H9 (cell line): Measurements from ENCODE around the gene FATE1. TPM values are rescaled to one million over a fixed set of nuclear protein-coding genes. Genes with fewer than 3 reads are reported as not detected.

Experiments
- DNase-seq: peaks from one replicate; pipeline ENCODE4 v3.0.0-alpha.2; 2017
- H2AFZ ChIP-seq: one replicate; pipeline ENCODE4 v1.6.1; 2013; ENCODE audit warnings: mild to moderate bottlenecking, low read length, control low read depth, moderate library complexity
- H2AK5ac ChIP-seq: 2 replicates; pipeline ENCODE4 v1.6.1; 2013; ENCODE audit warnings: low read length, control low read depth, mixed read lengths; ENCODE audit not compliant: insufficient read length
- H2BK120ac ChIP-seq: one replicate; pipeline ENCODE4 v1.6.1; 2013; ENCODE audit warnings: low read depth, mild to moderate bottlenecking, low read length, control low read depth, inconsistent platforms; ENCODE audit not compliant: poor library complexity, severe bottlenecking
- H2BK12ac ChIP-seq: 2 replicates; pipeline ENCODE4 v1.6.1; 2013; ENCODE audit warnings: low read length, control low read depth, mixed read lengths, low read depth; ENCODE audit not compliant: insufficient read length
- H2BK15ac ChIP-seq: 2 replicates; pipeline ENCODE4 v1.6.1; 2013; ENCODE audit warnings: low read depth, low read length, control low read depth
- H2BK20ac ChIP-seq: one replicate; pipeline ENCODE4 v1.6.1; 2013; ENCODE audit warnings: low read depth, mild to moderate bottlenecking, low read length, control low read depth, inconsistent platforms; ENCODE audit not compliant: poor library complexity, severe bottlenecking
- H2BK5ac ChIP-seq: 2 replicates; pipeline ENCODE4 v1.6.1; 2013; ENCODE audit warnings: low read length, control low read depth, mixed read lengths; ENCODE audit not compliant: insufficient read length
- H3K14ac ChIP-seq: 2 replicates; pipeline ENCODE4 v1.6.1; 2013; ENCODE audit warnings: low read length, control low read depth; ENCODE audit not compliant: insufficient read depth
- H3K18ac ChIP-seq: 2 replicates; pipeline ENCODE4 v1.6.1; 2013; ENCODE audit warnings: low read depth, mild to moderate bottlenecking, mixed read lengths, low read length, control low read depth; ENCODE audit not compliant: insufficient read length
- H3K23ac ChIP-seq: 2 replicates; pipeline ENCODE4 v1.6.1; 2013; ENCODE audit warnings: low read length, control low read depth, mixed read lengths, low read depth; ENCODE audit not compliant: insufficient read length
- H3K23me2 ChIP-seq: 2 replicates; pipeline ENCODE4 v1.6.1; 2013; ENCODE audit warnings: low read depth, mild to moderate bottlenecking, mixed read lengths, low read length, control low read depth; ENCODE audit not compliant: insufficient read length, poor library complexity, severe bottlenecking
- H3K27ac ChIP-seq: 2 replicates; pipeline ENCODE4 v1.5.1; 2013; ENCODE audit warnings: low read length, control low read depth, mixed read lengths, low read depth; ENCODE audit not compliant: insufficient read length
- H3K27me3 ChIP-seq: 2 replicates; pipeline ENCODE4 v1.6.1; 2013; ENCODE audit warnings: low read length, control low read depth, inconsistent platforms; ENCODE audit not compliant: insufficient read depth
- H3K4ac ChIP-seq: 2 replicates; pipeline ENCODE4 v1.6.1; 2013; ENCODE audit warnings: low read depth, mild to moderate bottlenecking, control low read depth, inconsistent platforms, low read length, moderate library complexity
- H3K4me1 ChIP-seq: 2 replicates; pipeline ENCODE4 v1.6.1; 2013; ENCODE audit warnings: low read length, control low read depth, inconsistent platforms; ENCODE audit not compliant: insufficient read depth
- H3K4me2 ChIP-seq: 2 replicates; pipeline ENCODE4 v1.6.1; 2013; ENCODE audit warnings: low read length, control low read depth, mixed read lengths; ENCODE audit not compliant: insufficient read length, insufficient read depth
- H3K56ac ChIP-seq: 2 replicates; pipeline ENCODE4 v1.6.1; 2013; ENCODE audit warnings: low read depth, mild to moderate bottlenecking, mixed read lengths, low read length, control low read depth; ENCODE audit not compliant: insufficient read length
- H3K79me1 ChIP-seq: 2 replicates; pipeline ENCODE4 v1.6.1; 2013; ENCODE audit warnings: low read depth, mild to moderate bottlenecking, moderate library complexity, low read length, control low read depth, inconsistent platforms; ENCODE audit not compliant: insufficient read depth, poor library complexity, severe bottlenecking
- H3K79me2 ChIP-seq: 2 replicates; pipeline ENCODE4 v1.6.1; 2013; ENCODE audit warnings: low read length, control low read depth, inconsistent platforms; ENCODE audit not compliant: insufficient read depth
- H3K9ac ChIP-seq: 2 replicates; pipeline ENCODE4 v1.6.1; 2013; ENCODE audit warnings: low read length, control low read depth, mixed read lengths; ENCODE audit not compliant: insufficient read length; ENCODE audit errors: extremely low read depth
- H3K9me3 ChIP-seq: one replicate; pipeline ENCODE4 v1.6.1; 2013; ENCODE audit warnings: low read depth, low read length, inconsistent platforms; ENCODE audit not compliant: control insufficient read depth
- H3T11ph ChIP-seq: one replicate; pipeline ENCODE4 v1.6.1; 2013; ENCODE audit warnings: mild to moderate bottlenecking, low read length, control low read depth, inconsistent platforms
- H4K20me1 ChIP-seq: one replicate; pipeline ENCODE4 v1.6.1; 2013; ENCODE audit not compliant: control insufficient read depth, insufficient read length, insufficient read depth
- H4K5ac ChIP-seq: 2 replicates; pipeline ENCODE4 v1.6.1; 2013; ENCODE audit warnings: low read depth, mild to moderate bottlenecking, mixed read lengths, low read length, control low read depth; ENCODE audit not compliant: insufficient read length
- H4K8ac ChIP-seq: replicated peaks from 2 replicates; pipeline ENCODE4 v1.6.1; 2013; ENCODE audit warnings: low read length, control low read depth, mixed read lengths, low read depth; ENCODE audit not compliant: insufficient read length
- H4K91ac ChIP-seq: 2 replicates; pipeline ENCODE4 v1.6.1; 2013; ENCODE audit warnings: low read depth, mild to moderate bottlenecking, moderate library complexity, mixed read lengths, low read length, control low read depth; ENCODE audit not compliant: insufficient read length
- H3K27ac Mint-ChIP-seq, 3 experiments: 2 replicates in 2 of 3; 3 replicates in 1 of 3; pipeline ENCODE4 v1.8.0; 2020 to 2021; ENCODE audit warnings: mixed read lengths in 3 of 3, mild to moderate bottlenecking in 1 of 3, moderate library complexity in 1 of 3
- H3K27me3 Mint-ChIP-seq: 2 replicates; pipeline ENCODE4 v1.8.0; 2021; ENCODE audit warnings: low read depth, mild to moderate bottlenecking, moderate library complexity, mixed read lengths
- H3K36me3 Mint-ChIP-seq, 3 experiments: 2 replicates in 2 of 3; 3 replicates in 1 of 3; pipeline ENCODE4 v1.8.0; 2020 to 2021; ENCODE audit warnings: low read depth in 3 of 3, mixed read lengths in 3 of 3; ENCODE audit not compliant: insufficient read depth in 1 of 3
- H3K4me1 Mint-ChIP-seq, 2 experiments: 2 replicates each; pipeline ENCODE4 v1.8.0; 2020; ENCODE audit warnings: mixed read lengths in 2 of 2
- H3K4me3 Mint-ChIP-seq, 2 experiments: 2 replicates in 1 of 2; 3 replicates in 1 of 2; pipeline ENCODE4 v1.8.0; 2020 to 2021; ENCODE audit warnings: mild to moderate bottlenecking in 2 of 2, mixed read lengths in 2 of 2, moderate library complexity in 1 of 2
- H3K9me3 Mint-ChIP-seq, 2 experiments: 2 replicates in 1 of 2; 3 replicates in 1 of 2; pipeline ENCODE4 v1.8.0; 2020; ENCODE audit warnings: mild to moderate bottlenecking in 2 of 2, mixed read lengths in 2 of 2, moderate library complexity in 1 of 2
- CTCF ChIP-seq: fragments of 200-600 bp; sonication (generic); conservative IDR thresholded peaks from 3 replicates; pipeline ENCODE4 v1.8.0; 2021; ENCODE audit warnings: antibody characterized with exemption, mild to moderate bottlenecking
- WGBS: extraction: QIAGEN DNeasy Blood & Tissue Kit; methylation state at CpG from one replicate; pipeline ENCODE4 v1.1.7; 2013; ENCODE audit warnings: missing lambda C conversion rate, low lambda C conversion rate, mixed read lengths; ENCODE audit not compliant: insufficient read length; ENCODE audit errors: extremely low coverage; 5-methylcytosine and 5-hydroxymethylcytosine counted together
- total RNA-seq: library from RNA; stranded (reverse); gene quantifications from 2 replicates; pipeline ENCODE4 v1.2.1, GENCODE V29; 2021

FATE1 gene
- total RNA-seq, 1 experiment from 2014 or later = not detected

- Histone ChIP-seq H2BK5ac (no peak overlapping the region), H2AFZ (no peak overlapping the region), H3K9ac (no peak overlapping the region), H3K18ac (no peak overlapping the region), H3K79me1 (no peaks in the 10 kb centered on the region), H3K4ac (no peak overlapping the region), H2BK20ac (no peak overlapping the region), H3K14ac (no peak overlapping the region), H3K27ac (no peak overlapping the region), H3K23me2 (no peaks in the 10 kb centered on the region), H4K5ac (no peak overlapping the region), H4K8ac (no peak overlapping the region), H3K4me2 (no peak overlapping the region), H3K27me3 (no peaks in the 10 kb centered on the region), H4K20me1 (no peaks in the 10 kb centered on the region), H2BK120ac (no peak overlapping the region), H3K56ac (no peak overlapping the region), H3T11ph (no peak overlapping the region), H4K91ac (no peak overlapping the region), H3K23ac (no peak overlapping the region), H3K9me3 (peaks cover 58% of the 10 kb centered on the region), H2AK5ac (no peak overlapping the region), H3K4me1 (no peaks in the 10 kb centered on the region; the same call in 1 of the 2 replicates), H2BK12ac (no peak overlapping the region), H3K79me2 (no peaks in the 10 kb centered on the region), H2BK15ac (no peak overlapping the region)
- H3K4me1 Mint-ChIP-seq = 0 out of 4 replicates have a peak, but pooled peaks cover 0 to 2% of the 10 kb centered on the region in 2 experiments
- no peak for DNase-seq
- H3K27me3 Mint-ChIP-seq = peaks cover 3% of the 10 kb centered on the region
- peaks cover 0 to 2% (median 0%) of the 10 kb centered on the region in 3 experiments; a peak in 2 of 7 replicates for H3K36me3 Mint-ChIP-seq
- no peak for TF ChIP-seq CTCF
- H3K4me3 Mint-ChIP-seq = no peak overlapping the region
- H3K27ac Mint-ChIP-seq = no peak overlapping the region
- WGBS = no CpG with 5 or more reads among the region's 13 CpGs
- peaks cover 57 to 61% of the 10 kb centered on the region in 2 experiments for H3K9me3 Mint-ChIP-seq
These were observed 11.7 kb upstream of the FATE1 start for GRCh38 chrX:151704041-151704663.
